ENCODE measurements around the gene MT1B.
A peak's percentile ranks its signal among the peaks of the same experiment; 100 is the strongest.
"Not testable (repeated sequence)": the region's sequence is repeated elsewhere in the genome, so short reads cannot be mapped to it uniquely, and the experiment has no call there.

The MT1B gene

GRCh38 chr16:56637814-56638750 lies 13.6 kb upstream of the MT1B start, which contains the start of gene MT1A:
Gene MT1A, plus strand, starts transcription at chr16:56638666. Its CDS starts 73 bp downstream, at chr16:56638739.
- no peak for DNase-seq (ENCODE audit: low read depth in 3 of 3)

- DNase-seq (ENCODE audit: low read depth in 3 of 3): no peak
These were observed 12.6 kb upstream of the MT1B start for GRCh38 chr16:56639045-56639444.

GRCh38 chr16:56640076-56640475 lies 11.6 kb upstream of the MT1B start:
- DNase-seq (ENCODE audit: low read depth in 3 of 3): no peak

- DNase-seq (ENCODE audit: low read depth in 3 of 3): no peak
These were observed 10.5 kb upstream of the MT1B start for GRCh38 chr16:56641166-56641565.

GRCh38 chr16:56643080-56643778 lies 8.5 kb upstream of the MT1B start:
- peak in 2 of 3 experiments; percentile 37 to 40 for DNase-seq (ENCODE audit: low read depth in 3 of 3)

GRCh38 chr16:56643833-56644232 lies 7.9 kb upstream of the MT1B start:
- no peak for DNase-seq (ENCODE audit: low read depth in 3 of 3)

GRCh38 chr16:56645311-56645710 lies 6.4 kb upstream of the MT1B start:
- DNase-seq (ENCODE audit: low read depth in 3 of 3): no peak

- DNase-seq (ENCODE audit: low read depth in 3 of 3): no peak
These were observed 5.8 kb upstream of the MT1B start for GRCh38 chr16:56645838-56646237.

GRCh38 chr16:56647641-56648431 lies 3.9 kb upstream of the MT1B start:
- no peak for DNase-seq (ENCODE audit: low read depth in 3 of 3)

GRCh38 chr16:56649271-56649670 lies 2.4 kb upstream of the MT1B start:
- no peak for DNase-seq (ENCODE audit: low read depth in 3 of 3)

GRCh38 chr16:56649820-56650219 lies 1.9 kb upstream of the MT1B start:
- DNase-seq (ENCODE audit: low read depth in 3 of 3): no peak

GRCh38 chr16:56652600-56652999 lies 914 bp downstream of the MT1B start:
- no peak for DNase-seq (ENCODE audit: low read depth in 3 of 3)

GRCh38 chr16:56653218-56653617 lies 1.5 kb downstream of the MT1B start:
- no peak for DNase-seq (ENCODE audit: low read depth in 3 of 3)

- peak; percentile 49 to 63 (median 61) for DNase-seq (ENCODE audit: low read depth in 3 of 3)
These were observed 6.1 kb downstream of the MT1B start, which contains the start of gene MT1F for GRCh38 chr16:56657555-56658326. Gene MT1F, plus strand, starts transcription at chr16:56657959. Its CDS starts 100 bp downstream, at chr16:56658059.

- no peak for DNase-seq (ENCODE audit: low read depth in 3 of 3)
These were observed 6.7 kb downstream of the MT1B start for GRCh38 chr16:56658327-56658875.

GRCh38 chr16:56662357-56663354 lies 11.0 kb downstream of the MT1B start:
- DNase-seq (ENCODE audit: low read depth in 3 of 3): no peak

GRCh38 chr16:56664506-56664905 lies 12.8 kb downstream of the MT1B start:
- no peak for DNase-seq (ENCODE audit: low read depth in 3 of 3)

GRCh38 chr16:56665286-56666261 lies 13.9 kb downstream of the MT1B start:
- not testable (repeated sequence) for DNase-seq (ENCODE audit: low read depth in 3 of 3)
